GM12878 (cell line): ENCODE data around the gene CDCP1. TPM values are rescaled to one million over a fixed set of nuclear protein-coding genes. Genes with fewer than 3 reads are reported as not detected.

Experiments used
- ATAC-seq: fragments of 200-7000 bp; cut with Tn5 transposase; 3 replicates; pipeline ENCODE4 v1.9.1; 2020; ENCODE audit warnings: mild to moderate bottlenecking, moderate library complexity
- BruUV-seq: library from RNA; stranded (reverse); fragments of 400-500 nt; replicated peaks from 2 replicates; lab custom pipeline; 2021; lab: Mats Ljungman, UMichigan
- CTCF ChIA-PET: fragments of 300-600 bp; sonication (Branson Sonifier 250); formaldehyde crosslinking; extraction: SDS; loops from one replicate; lab custom pipeline; 2021; ENCODE audit warnings: inconsistent platforms; lab: Yijun Ruan, JAX
- POLR2A ChIA-PET: fragments of 350-600 bp; formaldehyde crosslinking; extraction: SDS; loops from one replicate; lab custom pipeline; 2021; ENCODE audit warnings: inconsistent platforms; lab: Charles Lee
- RAD21 ChIA-PET: fragments of 300-600 bp; sonication (Branson Sonifier 250); formaldehyde crosslinking; loops from one replicate; lab custom pipeline; 2023; ENCODE audit warnings: antibody characterized with exemption; ENCODE audit not compliant: unreplicated experiment; lab: Charles Lee
- SMC1A ChIA-PET: fragments of 300-600 bp; sonication (Branson Sonifier 250); formaldehyde crosslinking; loops from one replicate; lab custom pipeline; 2023; ENCODE audit not compliant: unreplicated experiment, uncharacterized antibody; lab: Charles Lee
- DNase-seq: peaks from one replicate; pipeline ENCODE4 v3.0.0-alpha.2; 2011; ENCODE audit warnings: low read depth, low spot score
- FAIRE-seq: peaks from 3 replicates; lab custom pipeline; 2011; peaks lifted over from hg19 to GRCh38; lab: Jason Lieb, UNC
- H2AFZ ChIP-seq: 2 replicates; pipeline ENCODE4 v1.6.0; 2011; ENCODE audit warnings: low read depth, low read length, control low read depth; ENCODE audit not compliant: control insufficient read depth
- H3K27ac ChIP-seq: 2 replicates; pipeline ENCODE4 v1.5.1; 2011; ENCODE audit warnings: control low read depth; ENCODE audit not compliant: control insufficient read depth, insufficient read depth
- H3K27me3 ChIP-seq, 2 experiments: replicated peaks in 1 of 2; 2 replicates each; pipeline versions ENCODE4 v1.6.0 to v1.6.1; 2011; ENCODE audit warnings: low read length in 1 of 2; ENCODE audit not compliant: control insufficient read depth in 2 of 2, insufficient read depth in 2 of 2
- H3K36me3 ChIP-seq, 2 experiments: 2 replicates each; pipeline ENCODE4 v1.5.1; 2011; ENCODE audit warnings: low read length in 1 of 2; ENCODE audit not compliant: control insufficient read depth in 2 of 2, insufficient read depth in 2 of 2
- H3K4me1 ChIP-seq: 2 replicates; pipeline ENCODE4 v1.6.1; 2011; ENCODE audit warnings: mild to moderate bottlenecking, low read length, moderate library complexity, mixed read lengths; ENCODE audit not compliant: control insufficient read depth, insufficient read depth
- H3K4me2 ChIP-seq: 2 replicates; pipeline ENCODE4 v1.6.0; 2011; ENCODE audit warnings: control low read depth; ENCODE audit not compliant: control insufficient read depth, insufficient read depth
- H3K4me3 ChIP-seq: fragments of 200-600 bp; sonication (generic); 2 replicates; pipeline ENCODE4 v1.5.1; 2016
- H3K79me2 ChIP-seq: 2 replicates; pipeline ENCODE4 v1.6.0; 2011; ENCODE audit warnings: low read length; ENCODE audit not compliant: control insufficient read depth, insufficient read depth
- H3K9ac ChIP-seq: 2 replicates; pipeline ENCODE4 v1.8.0; 2011; ENCODE audit warnings: low read length, control low read depth, mixed read lengths; ENCODE audit not compliant: control insufficient read depth, insufficient read depth
- H3K9me3 ChIP-seq: replicated peaks from 3 replicates; pipeline ENCODE4 v1.5.1; 2011; ENCODE audit warnings: mild to moderate bottlenecking, low read length; ENCODE audit not compliant: control insufficient read depth, insufficient read depth
- H4K20me1 ChIP-seq: 2 replicates; pipeline ENCODE4 v1.6.0; 2011; ENCODE audit not compliant: control insufficient read depth, insufficient read depth
- BCL11A ChIP-seq: IDR thresholded peaks from 2 replicates; pipeline ENCODE4 v1.6.1; 2011; ENCODE audit warnings: low read depth, low read length
- BMI1 ChIP-seq: fragments of 450-650 bp; IDR thresholded peaks from 2 replicates; pipeline ENCODE4 v1.6.1; 2016; ENCODE audit warnings: mild to moderate bottlenecking, moderate library complexity, borderline replicate concordance
- GATAD2B ChIP-seq: fragments of 450-650 bp; conservative IDR thresholded peaks from 2 replicates; pipeline ENCODE4 v1.6.1; 2017; ENCODE audit warnings: low read depth, mild to moderate bottlenecking, moderate library complexity
- HCFC1 ChIP-seq: fragments of 150-350 bp; IDR thresholded peaks from 2 replicates; pipeline ENCODE4 v1.6.1; 2014; ENCODE audit warnings: low read length
- LARP7 ChIP-seq: fragments of 450-650 bp; IDR thresholded peaks from 2 replicates; pipeline ENCODE4 v1.6.1; 2017; ENCODE audit warnings: mild to moderate bottlenecking
- MEF2A ChIP-seq: IDR thresholded peaks from 2 replicates; pipeline ENCODE4 v1.6.1; 2011; ENCODE audit warnings: low read depth, mild to moderate bottlenecking, low read length, moderate library complexity; ENCODE audit not compliant: insufficient read depth
- MTA2 ChIP-seq: fragments of 450-650 bp; IDR thresholded peaks from 2 replicates; pipeline ENCODE4 v1.6.1; 2016; ENCODE audit warnings: low read depth, mild to moderate bottlenecking, moderate library complexity
- PAX5 ChIP-seq: IDR thresholded peaks from 2 replicates; pipeline ENCODE4 v1.6.1; 2011; ENCODE audit warnings: low read depth, low read length, borderline replicate concordance
- RFX5 ChIP-seq: IDR thresholded peaks from 2 replicates; pipeline ENCODE4 v1.6.1; 2011; ENCODE audit warnings: low read depth, low read length, improper control_type of control experiment
- STAT1 ChIP-seq: fragments of 450-650 bp; conservative IDR thresholded peaks from 2 replicates; pipeline ENCODE4 v1.6.1; 2014; ENCODE audit warnings: antibody characterized with exemption, mild to moderate bottlenecking
- SUPT20H ChIP-seq: IDR thresholded peaks from 2 replicates; pipeline ENCODE4 v1.6.1; 2011; ENCODE audit warnings: low read depth, mild to moderate bottlenecking, low read length, moderate library complexity, borderline replicate concordance; ENCODE audit not compliant: control insufficient read depth
- WRNIP1 ChIP-seq: IDR thresholded peaks from 2 replicates; pipeline ENCODE4 v1.6.1; 2011; ENCODE audit warnings: low read depth, low read length, improper control_type of control experiment, borderline replicate concordance
- WGBS: methylation state at CpG from one replicate; pipeline ENCODE4 v1.1.6; 2016; ENCODE audit warnings: low lambda C conversion rate; ENCODE audit not compliant: insufficient replicate concordance, insufficient coverage; ENCODE audit errors: missing lambda C conversion rate; 5-methylcytosine and 5-hydroxymethylcytosine counted together
- in situ Hi-C: fragments of 300-500 bp; cut with MboI; formaldehyde crosslinking; loops from 9 replicates; pipeline ENCODE4 v1.14.3; 2018; ENCODE audit warnings: mixed read lengths
- intact Hi-C: fragments of 100-400 bp; cut with micrococcal nuclease; formaldehyde crosslinking; loops from one replicate; pipeline ENCODE4 v1.14.2; 2022; ENCODE audit not compliant: unreplicated experiment
- polyA plus RNA-seq, 11 experiments: library from polyadenylated mRNA; depleted of rRNA in 4 of 11; unstranded in 6 of 11; stranded (reverse) in 5 of 11; fragments of >200 nt; fragmentation: Nextera tagmentation in 4 of 11; fragmentation: Illumina TruSeq in 1 of 11; extraction: Ambion mirVana in 4 of 11; extraction: Trizol in 1 of 11; gene quantifications; 1 replicate in 1 of 11; 2 replicates in 10 of 11; pipeline versions ENCODE4 v1.2.1 to v1.2.3, GENCODE V29; 2011 to 2016; ENCODE audit warnings: inconsistent platforms in 2 of 11, missing spikeins in 2 of 11, low read depth in 1 of 11
- total RNA-seq, 4 experiments: library from RNA; depleted of rRNA in 3 of 4; stranded (reverse); fragments of >200 nt in 3 of 4; fragmentation: Illumina TruSeq in 1 of 4; extraction: Trizol in 1 of 4; gene quantifications; 2 replicates each; pipeline versions ENCODE4 v1.2.1 to v1.2.3, GENCODE V29; 2013 to 2021
- TF ChIP-seq, protein P1 (sequence below): IDR thresholded peaks from 2 replicates; pipeline ENCODE4 v1.6.1; 2012; ENCODE audit warnings: mild to moderate bottlenecking, low read depth, low read length
- TF ChIP-seq, protein P2 (sequence below): IDR thresholded peaks from 2 replicates; pipeline ENCODE4 v1.6.1; 2011; ENCODE audit warnings: mild to moderate bottlenecking, low read depth, low read length, moderate library complexity; ENCODE audit not compliant: insufficient replicate concordance
- TF ChIP-seq, protein P3 (sequence below): fragments of 450-650 bp; IDR thresholded peaks from 2 replicates; pipeline ENCODE4 v1.6.1; 2017; ENCODE audit warnings: antibody characterized with exemption, mild to moderate bottlenecking, moderate library complexity
- TF ChIP-seq, protein P4 (sequence below): fragments of 450-650 bp; IDR thresholded peaks from 2 replicates; pipeline ENCODE4 v1.6.1; 2016; ENCODE audit warnings: mild to moderate bottlenecking

CDCP1 gene
- total and polyA plus RNA-seq, 10 of the 15 experiments (the other 5 are each of a cell fraction or from before 2014, with no cell fraction given), result 0.35 to 2.2 (median 0.86) TPM

DNA sequence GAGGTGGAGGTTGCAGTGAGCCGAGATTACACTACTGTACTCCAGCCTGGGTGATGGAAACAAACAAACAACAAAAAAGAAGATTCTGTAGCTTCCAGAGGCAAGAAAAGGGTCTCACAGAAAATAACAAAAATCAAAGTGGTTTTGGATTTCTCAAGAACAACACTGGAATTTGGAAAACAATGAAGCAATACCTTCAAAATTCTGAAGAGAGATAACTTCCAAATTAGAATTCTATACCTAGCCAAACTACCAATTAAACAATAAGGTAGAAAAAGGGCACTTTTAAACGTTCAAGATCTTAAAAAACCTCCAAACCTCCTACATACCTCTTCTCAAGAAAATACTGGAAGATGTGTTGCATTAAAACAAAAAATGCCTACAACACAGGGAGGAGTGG is 4.9 kb upstream of the CDCP1 start:
- Histone ChIP-seq H3K27me3 (peaks cover 2 to 4% of the 10 kb centered on the region in 2 experiments; a peak in 3 of 4 replicates), H3K79me2 (no peaks in the 10 kb centered on the region), H3K4me3 (no peak overlapping the region), H3K4me2 (no peak overlapping the region), H3K36me3 (no peaks in the 10 kb centered on the region), H3K9ac (no peak overlapping the region), H3K4me1 (no peaks in the 10 kb centered on the region), H2AFZ (no peak overlapping the region), H3K9me3 (no peaks in the 10 kb centered on the region; the same call in 2 of the 3 replicates), H3K27ac (no peak overlapping the region), H4K20me1 (no peaks in the 10 kb centered on the region)
- RAD21 ChIA-PET, result no interaction called here
- POLR2A ChIA-PET, result no interaction called here
- DNase-seq (no peak), ATAC-seq (no peak), FAIRE-seq (no peak)
- no TSS peak for BruUV-seq
- in situ Hi-C loops, result no loop called here
- CTCF ChIA-PET, result no interaction called here
- intact Hi-C loops, result no loop called here
- WGBS, result 5% methylated on average over 2 of the region's 2 CpGs
- SMC1A ChIA-PET, result no interaction called here
- TF ChIP-seq BMI1, result no peak
- TF ChIP-seq HCFC1, result no peak
- TF ChIP-seq, protein P1, sequence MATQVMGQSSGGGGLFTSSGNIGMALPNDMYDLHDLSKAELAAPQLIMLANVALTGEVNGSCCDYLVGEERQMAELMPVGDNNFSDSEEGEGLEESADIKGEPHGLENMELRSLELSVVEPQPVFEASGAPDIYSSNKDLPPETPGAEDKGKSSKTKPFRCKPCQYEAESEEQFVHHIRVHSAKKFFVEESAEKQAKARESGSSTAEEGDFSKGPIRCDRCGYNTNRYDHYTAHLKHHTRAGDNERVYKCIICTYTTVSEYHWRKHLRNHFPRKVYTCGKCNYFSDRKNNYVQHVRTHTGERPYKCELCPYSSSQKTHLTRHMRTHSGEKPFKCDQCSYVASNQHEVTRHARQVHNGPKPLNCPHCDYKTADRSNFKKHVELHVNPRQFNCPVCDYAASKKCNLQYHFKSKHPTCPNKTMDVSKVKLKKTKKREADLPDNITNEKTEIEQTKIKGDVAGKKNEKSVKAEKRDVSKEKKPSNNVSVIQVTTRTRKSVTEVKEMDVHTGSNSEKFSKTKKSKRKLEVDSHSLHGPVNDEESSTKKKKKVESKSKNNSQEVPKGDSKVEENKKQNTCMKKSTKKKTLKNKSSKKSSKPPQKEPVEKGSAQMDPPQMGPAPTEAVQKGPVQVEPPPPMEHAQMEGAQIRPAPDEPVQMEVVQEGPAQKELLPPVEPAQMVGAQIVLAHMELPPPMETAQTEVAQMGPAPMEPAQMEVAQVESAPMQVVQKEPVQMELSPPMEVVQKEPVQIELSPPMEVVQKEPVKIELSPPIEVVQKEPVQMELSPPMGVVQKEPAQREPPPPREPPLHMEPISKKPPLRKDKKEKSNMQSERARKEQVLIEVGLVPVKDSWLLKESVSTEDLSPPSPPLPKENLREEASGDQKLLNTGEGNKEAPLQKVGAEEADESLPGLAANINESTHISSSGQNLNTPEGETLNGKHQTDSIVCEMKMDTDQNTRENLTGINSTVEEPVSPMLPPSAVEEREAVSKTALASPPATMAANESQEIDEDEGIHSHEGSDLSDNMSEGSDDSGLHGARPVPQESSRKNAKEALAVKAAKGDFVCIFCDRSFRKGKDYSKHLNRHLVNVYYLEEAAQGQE, result no peak
- no peak for TF ChIP-seq BCL11A
- TF ChIP-seq WRNIP1, result no peak
- no peak for TF ChIP-seq LARP7
- no peak for TF ChIP-seq MTA2
- TF ChIP-seq, protein P2, sequence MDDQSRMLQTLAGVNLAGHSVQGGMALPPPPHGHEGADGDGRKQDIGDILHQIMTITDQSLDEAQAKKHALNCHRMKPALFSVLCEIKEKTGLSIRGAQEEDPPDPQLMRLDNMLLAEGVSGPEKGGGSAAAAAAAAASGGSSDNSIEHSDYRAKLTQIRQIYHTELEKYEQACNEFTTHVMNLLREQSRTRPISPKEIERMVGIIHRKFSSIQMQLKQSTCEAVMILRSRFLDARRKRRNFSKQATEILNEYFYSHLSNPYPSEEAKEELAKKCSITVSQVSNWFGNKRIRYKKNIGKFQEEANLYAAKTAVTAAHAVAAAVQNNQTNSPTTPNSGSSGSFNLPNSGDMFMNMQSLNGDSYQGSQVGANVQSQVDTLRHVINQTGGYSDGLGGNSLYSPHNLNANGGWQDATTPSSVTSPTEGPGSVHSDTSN, result no peak
- no peak for TF ChIP-seq MEF2A
- TF ChIP-seq SUPT20H, result no peak
- no peak for TF ChIP-seq STAT1
- no peak for TF ChIP-seq RFX5
- TF ChIP-seq, protein P3, sequence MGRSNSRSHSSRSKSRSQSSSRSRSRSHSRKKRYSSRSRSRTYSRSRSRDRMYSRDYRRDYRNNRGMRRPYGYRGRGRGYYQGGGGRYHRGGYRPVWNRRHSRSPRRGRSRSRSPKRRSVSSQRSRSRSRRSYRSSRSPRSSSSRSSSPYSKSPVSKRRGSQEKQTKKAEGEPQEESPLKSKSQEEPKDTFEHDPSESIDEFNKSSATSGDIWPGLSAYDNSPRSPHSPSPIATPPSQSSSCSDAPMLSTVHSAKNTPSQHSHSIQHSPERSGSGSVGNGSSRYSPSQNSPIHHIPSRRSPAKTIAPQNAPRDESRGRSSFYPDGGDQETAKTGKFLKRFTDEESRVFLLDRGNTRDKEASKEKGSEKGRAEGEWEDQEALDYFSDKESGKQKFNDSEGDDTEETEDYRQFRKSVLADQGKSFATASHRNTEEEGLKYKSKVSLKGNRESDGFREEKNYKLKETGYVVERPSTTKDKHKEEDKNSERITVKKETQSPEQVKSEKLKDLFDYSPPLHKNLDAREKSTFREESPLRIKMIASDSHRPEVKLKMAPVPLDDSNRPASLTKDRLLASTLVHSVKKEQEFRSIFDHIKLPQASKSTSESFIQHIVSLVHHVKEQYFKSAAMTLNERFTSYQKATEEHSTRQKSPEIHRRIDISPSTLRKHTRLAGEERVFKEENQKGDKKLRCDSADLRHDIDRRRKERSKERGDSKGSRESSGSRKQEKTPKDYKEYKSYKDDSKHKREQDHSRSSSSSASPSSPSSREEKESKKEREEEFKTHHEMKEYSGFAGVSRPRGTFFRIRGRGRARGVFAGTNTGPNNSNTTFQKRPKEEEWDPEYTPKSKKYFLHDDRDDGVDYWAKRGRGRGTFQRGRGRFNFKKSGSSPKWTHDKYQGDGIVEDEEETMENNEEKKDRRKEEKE, result no peak
- no peak for TF ChIP-seq GATAD2B
- TF ChIP-seq, protein P4, sequence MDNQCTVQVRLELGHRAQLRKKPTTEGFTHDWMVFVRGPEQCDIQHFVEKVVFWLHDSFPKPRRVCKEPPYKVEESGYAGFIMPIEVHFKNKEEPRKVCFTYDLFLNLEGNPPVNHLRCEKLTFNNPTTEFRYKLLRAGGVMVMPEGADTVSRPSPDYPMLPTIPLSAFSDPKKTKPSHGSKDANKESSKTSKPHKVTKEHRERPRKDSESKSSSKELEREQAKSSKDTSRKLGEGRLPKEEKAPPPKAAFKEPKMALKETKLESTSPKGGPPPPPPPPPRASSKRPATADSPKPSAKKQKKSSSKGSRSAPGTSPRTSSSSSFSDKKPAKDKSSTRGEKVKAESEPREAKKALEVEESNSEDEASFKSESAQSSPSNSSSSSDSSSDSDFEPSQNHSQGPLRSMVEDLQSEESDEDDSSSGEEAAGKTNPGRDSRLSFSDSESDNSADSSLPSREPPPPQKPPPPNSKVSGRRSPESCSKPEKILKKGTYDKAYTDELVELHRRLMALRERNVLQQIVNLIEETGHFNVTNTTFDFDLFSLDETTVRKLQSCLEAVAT, result no peak
- TF ChIP-seq PAX5, result no peak
